Measurements from ENCODE around the gene TSHR.

The TSHR gene

GRCh38 chr14:80959496-80959895 lies 4.1 kb downstream of the TSHR start:
- Mint-ChIP-seq H3K9me3 (no peaks in the 10 kb centered on the region), H3K27ac (peak overlapping the region; percentile 82), H3K36me3 (ENCODE audit: low read depth) (no peaks in the 10 kb centered on the region), H3K4me3 (peak overlapping the region; percentile 30), H3K27me3 (peaks cover 17% of the 10 kb centered on the region), H3K4me1 (ENCODE audit: low read depth) (peaks cover 50% of the 10 kb centered on the region)
- peak; percentile 36 for DNase-seq

- Mint-ChIP-seq H3K9me3 (no peaks in the 10 kb centered on the region), H3K36me3 (ENCODE audit: low read depth) (no peaks in the 10 kb centered on the region), H3K4me3 (no peak overlapping the region), H3K27ac (no peak overlapping the region), H3K4me1 (ENCODE audit: low read depth) (peaks cover 5% of the 10 kb centered on the region), H3K27me3 (no peaks in the 10 kb centered on the region)
- no peak for DNase-seq
Measured at GRCh38 chr14:80965037-80965436, 9.6 kb downstream of the TSHR start.

GRCh38 chr14:80973931-80974641 lies 18.7 kb downstream of the TSHR start:
- Mint-ChIP-seq H3K4me3 (no peak overlapping the region), H3K36me3 (ENCODE audit: low read depth) (no peaks in the 10 kb centered on the region), H3K27me3 (peaks cover 3% of the 10 kb centered on the region), H3K4me1 (ENCODE audit: low read depth) (peaks cover 24% of the 10 kb centered on the region), H3K27ac (no peak overlapping the region), H3K9me3 (no peaks in the 10 kb centered on the region)
- DNase-seq: no peak

- H3K36me3 Mint-ChIP-seq (ENCODE audit: low read depth): no peaks in the 10 kb centered on the region
- H3K4me1 Mint-ChIP-seq (ENCODE audit: low read depth): peaks cover 25% of the 10 kb centered on the region
- peaks cover 3% of the 10 kb centered on the region for H3K27me3 Mint-ChIP-seq
- no peaks in the 10 kb centered on the region for H3K9me3 Mint-ChIP-seq
- H3K27ac Mint-ChIP-seq: no peak overlapping the region
- no peak overlapping the region for H3K4me3 Mint-ChIP-seq
- DNase-seq: no peak
Measured at GRCh38 chr14:80974679-80975078, 19.3 kb downstream of the TSHR start.

GRCh38 chr14:80977221-80977620 lies 21.8 kb downstream of the TSHR start:
- Mint-ChIP-seq H3K27ac (no peak overlapping the region), H3K27me3 (peaks cover 3% of the 10 kb centered on the region), H3K36me3 (ENCODE audit: low read depth) (no peaks in the 10 kb centered on the region), H3K9me3 (no peaks in the 10 kb centered on the region), H3K4me3 (no peak overlapping the region), H3K4me1 (ENCODE audit: low read depth) (peaks cover 25% of the 10 kb centered on the region)
- DNase-seq: no peak

GRCh38 chr14:80978403-80978802 lies 23.0 kb downstream of the TSHR start:
- no peak overlapping the region for H3K4me3 Mint-ChIP-seq
- peak overlapping the region; percentile 23 for H3K27ac Mint-ChIP-seq
- DNase-seq: no peak

GRCh38 chr14:80979951-80980350 lies 24.5 kb downstream of the TSHR start:
- peaks cover 3% of the 10 kb centered on the region for H3K27me3 Mint-ChIP-seq

More at GRCh38 chr14:80978403-80978802, 23.0 kb downstream of the TSHR start:
- Mint-ChIP-seq H3K27me3 (peaks cover under 1% of the 10 kb centered on the region), H3K36me3 (ENCODE audit: low read depth) (no peaks in the 10 kb centered on the region), H3K4me1 (ENCODE audit: low read depth) (peaks cover 23% of the 10 kb centered on the region), H3K9me3 (no peaks in the 10 kb centered on the region)

GRCh38 chr14:80981156-80981555 lies 25.7 kb downstream of the TSHR start:
- DNase-seq: no peak
- H3K4me3 Mint-ChIP-seq: no peak overlapping the region
- peaks cover 8% of the 10 kb centered on the region for H3K27me3 Mint-ChIP-seq
- peaks cover 23% of the 10 kb centered on the region for H3K4me1 Mint-ChIP-seq (ENCODE audit: low read depth)
- no peak overlapping the region for H3K27ac Mint-ChIP-seq
- H3K9me3 Mint-ChIP-seq: no peaks in the 10 kb centered on the region
- H3K36me3 Mint-ChIP-seq (ENCODE audit: low read depth): no peaks in the 10 kb centered on the region

More at GRCh38 chr14:80979951-80980350, 24.5 kb downstream of the TSHR start:
- Mint-ChIP-seq H3K36me3 (ENCODE audit: low read depth) (no peaks in the 10 kb centered on the region), H3K9me3 (no peaks in the 10 kb centered on the region), H3K27ac (no peak overlapping the region), H3K4me1 (ENCODE audit: low read depth) (peaks cover 20% of the 10 kb centered on the region), H3K4me3 (no peak overlapping the region)
- DNase-seq: no peak

GRCh38 chr14:80981673-80982072 lies 26.3 kb downstream of the TSHR start:
- Mint-ChIP-seq H3K4me1 (ENCODE audit: low read depth) (peaks cover 23% of the 10 kb centered on the region), H3K27ac (no peak overlapping the region), H3K4me3 (no peak overlapping the region), H3K27me3 (peaks cover 8% of the 10 kb centered on the region), H3K36me3 (ENCODE audit: low read depth) (no peaks in the 10 kb centered on the region), H3K9me3 (no peaks in the 10 kb centered on the region)
- no peak for DNase-seq

GRCh38 chr14:80982711-80983110 lies 27.3 kb downstream of the TSHR start:
- no peak for DNase-seq
- H3K4me3 Mint-ChIP-seq: no peak overlapping the region

GRCh38 chr14:80987235-80988032 lies 32.0 kb downstream of the TSHR start:
- Mint-ChIP-seq H3K27me3 (peaks cover 16% of the 10 kb centered on the region), H3K36me3 (ENCODE audit: low read depth) (no peaks in the 10 kb centered on the region), H3K4me3 (no peak overlapping the region), H3K9me3 (no peaks in the 10 kb centered on the region), H3K27ac (no peak overlapping the region), H3K4me1 (ENCODE audit: low read depth) (peaks cover 6% of the 10 kb centered on the region)
- peak; percentile 56 for DNase-seq

More at GRCh38 chr14:80982711-80983110, 27.3 kb downstream of the TSHR start:
- Mint-ChIP-seq H3K9me3 (no peaks in the 10 kb centered on the region), H3K36me3 (ENCODE audit: low read depth) (no peaks in the 10 kb centered on the region), H3K27ac (no peak overlapping the region), H3K4me1 (ENCODE audit: low read depth) (peaks cover 21% of the 10 kb centered on the region), H3K27me3 (peaks cover 8% of the 10 kb centered on the region)

GRCh38 chr14:80988192-80988591 lies 32.8 kb downstream of the TSHR start:
- no peak overlapping the region for H3K27ac Mint-ChIP-seq
- no peaks in the 10 kb centered on the region for H3K9me3 Mint-ChIP-seq
- H3K4me1 Mint-ChIP-seq (ENCODE audit: low read depth): peaks cover 6% of the 10 kb centered on the region
- H3K36me3 Mint-ChIP-seq (ENCODE audit: low read depth): no peaks in the 10 kb centered on the region
- DNase-seq: no peak
- H3K27me3 Mint-ChIP-seq: peaks cover 19% of the 10 kb centered on the region
- no peak overlapping the region for H3K4me3 Mint-ChIP-seq

- Mint-ChIP-seq H3K4me1 (ENCODE audit: low read depth) (peaks cover 6% of the 10 kb centered on the region), H3K4me3 (no peak overlapping the region), H3K36me3 (ENCODE audit: low read depth) (no peaks in the 10 kb centered on the region), H3K27me3 (peaks cover 19% of the 10 kb centered on the region), H3K27ac (no peak overlapping the region), H3K9me3 (no peaks in the 10 kb centered on the region)
- DNase-seq: no peak
Measured at GRCh38 chr14:80988735-80989429, 33.5 kb downstream of the TSHR start.

- no peak overlapping the region for H3K27ac Mint-ChIP-seq
- H3K9me3 Mint-ChIP-seq: no peaks in the 10 kb centered on the region
- DNase-seq: no peak
- peaks cover 30% of the 10 kb centered on the region for H3K27me3 Mint-ChIP-seq
- no peaks in the 10 kb centered on the region for H3K36me3 Mint-ChIP-seq (ENCODE audit: low read depth)
- peaks cover 9% of the 10 kb centered on the region for H3K4me1 Mint-ChIP-seq (ENCODE audit: low read depth)
- H3K4me3 Mint-ChIP-seq: no peak overlapping the region
Measured at GRCh38 chr14:80992580-80992979, 37.2 kb downstream of the TSHR start.
